Activated CD4-positive, alpha-beta T cell treated with anti-CD3 and anti-CD28 coated beads, Interleukin-2, Interleukin-6, amounts not matched to agents 100 ng/mL and 50 ng/mL, durations not matched to agents 16 hours and 8 hours (primary cell): ENCODE measurements around the gene RNF4.

Experiments
- DNase-seq: peaks from one replicate; pipeline ENCODE4 v3.0.0-alpha.2; 2020

Gene RNF4

DNA sequence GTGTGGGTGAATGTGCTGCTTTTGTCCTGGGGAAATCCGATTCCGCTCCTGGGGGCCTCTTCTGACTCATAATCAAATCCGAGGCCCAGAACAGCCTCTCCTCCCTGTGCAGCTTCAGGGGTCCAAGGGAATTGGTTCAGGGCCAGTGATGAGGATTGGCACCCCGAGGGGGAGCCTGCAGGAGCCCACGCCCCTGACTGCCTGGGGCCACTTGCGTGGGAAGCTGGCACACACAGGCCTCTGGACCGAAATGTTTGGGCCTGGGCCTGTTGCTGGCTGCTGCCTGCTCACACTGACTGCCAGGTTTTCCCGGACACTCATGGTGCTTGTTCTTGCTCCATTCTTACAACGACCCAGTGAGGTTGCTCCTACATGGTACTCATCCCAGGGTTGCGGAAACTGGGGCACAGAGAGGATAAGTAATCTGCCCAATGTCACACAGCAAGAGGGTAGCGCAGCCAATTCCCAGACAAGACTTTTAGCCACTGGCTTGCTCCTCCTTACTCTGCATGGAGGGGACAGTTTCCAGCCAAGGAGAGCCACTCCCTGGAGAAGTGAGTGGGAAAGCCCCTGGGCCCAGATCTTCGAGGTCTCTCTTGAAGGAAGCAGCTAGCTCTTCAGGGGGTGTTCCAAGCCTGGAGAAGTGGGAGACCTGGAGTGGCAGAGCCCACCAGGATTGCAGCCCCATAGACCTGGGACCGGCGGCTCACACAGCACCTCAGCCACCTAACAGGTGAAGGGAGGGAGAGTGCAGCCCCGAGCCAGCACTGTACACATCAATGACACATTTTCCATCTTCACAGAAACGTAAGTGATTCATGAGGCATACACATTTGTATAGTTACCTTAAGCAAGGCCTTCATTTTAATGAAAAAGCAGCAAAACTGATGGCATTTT lies 29.8 kb upstream of the RNF4 start:
- DNase-seq = no peak

DNA sequence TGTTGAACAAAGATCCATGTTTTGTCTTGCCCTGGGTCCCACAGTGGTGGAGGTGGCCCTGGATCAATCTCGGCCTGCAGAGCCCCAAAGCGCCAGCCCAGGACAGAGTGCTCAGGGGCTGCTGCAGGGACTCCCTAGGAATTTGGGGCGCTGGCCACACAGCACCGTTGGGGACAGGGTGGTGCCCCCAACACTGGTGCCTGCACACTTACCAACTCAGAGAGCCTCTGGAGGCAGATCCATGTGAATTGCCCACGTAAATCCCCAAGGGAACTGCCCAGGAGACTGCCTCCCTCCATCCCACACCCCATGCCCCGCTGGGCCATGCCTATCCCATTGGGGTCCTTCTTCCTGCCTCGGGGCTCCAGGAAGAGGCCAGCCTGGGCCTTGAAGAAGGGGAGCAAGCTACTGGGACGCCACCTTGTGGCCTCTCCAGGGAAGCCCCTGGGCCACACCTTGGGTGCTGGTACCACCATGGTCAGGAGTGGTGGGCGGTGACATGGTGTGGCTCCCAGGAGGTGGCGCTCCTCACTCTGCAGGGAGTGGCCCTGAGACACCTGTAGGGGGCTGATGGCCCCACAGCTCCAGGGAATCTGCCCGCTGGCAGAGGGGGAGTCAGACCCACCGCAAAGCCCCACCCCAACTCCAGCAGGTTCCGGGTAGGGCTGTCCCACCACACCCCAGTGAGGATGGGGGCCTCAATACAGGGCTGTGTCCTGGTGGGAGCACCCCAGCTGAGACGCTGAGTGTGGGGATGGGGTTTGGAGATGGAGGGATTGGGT lies 27.3 kb upstream of the RNF4 start:
- peak; percentile 85 for DNase-seq

DNA sequence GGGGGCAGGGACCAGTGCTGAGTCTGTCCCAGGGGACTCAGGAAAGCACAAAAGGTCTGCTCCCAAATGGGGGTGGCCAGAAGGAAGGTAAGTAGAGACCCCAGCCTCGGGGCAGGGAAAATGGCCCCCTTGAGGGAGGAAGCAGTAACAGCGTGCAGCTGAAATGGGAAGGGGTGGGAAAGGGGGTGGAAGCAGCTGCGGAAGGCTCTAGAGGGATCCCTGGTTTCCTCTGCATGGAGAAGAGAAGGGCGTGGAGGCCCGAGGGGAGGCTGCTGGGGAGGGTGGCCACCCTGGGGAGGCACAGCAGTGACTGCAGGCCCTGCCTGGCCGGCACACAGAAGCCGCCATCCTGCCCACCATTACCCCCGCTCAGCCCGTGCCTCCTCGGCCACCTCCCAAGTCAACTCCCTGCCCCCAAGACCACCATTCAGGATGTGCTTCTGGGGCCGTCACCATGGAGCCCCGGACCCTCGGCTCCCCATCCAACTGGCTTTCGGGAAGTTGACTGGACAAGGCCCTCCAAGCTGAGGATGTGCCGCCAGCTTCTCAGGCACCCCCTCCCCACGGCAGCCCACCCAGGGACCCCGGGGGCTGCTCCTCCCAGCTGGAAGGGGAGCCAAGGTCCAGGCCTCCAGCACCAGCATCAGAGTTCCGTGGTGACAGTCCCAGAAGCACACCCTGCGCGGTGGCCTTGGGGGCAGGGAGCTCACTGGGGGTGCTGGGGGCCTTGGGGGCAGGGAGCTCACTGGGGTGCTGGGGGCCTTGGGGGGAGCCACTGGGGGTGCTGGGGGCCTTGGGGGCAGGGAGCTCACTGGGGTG lies 26.5 kb upstream of the RNF4 start:
- no peak for DNase-seq

DNA sequence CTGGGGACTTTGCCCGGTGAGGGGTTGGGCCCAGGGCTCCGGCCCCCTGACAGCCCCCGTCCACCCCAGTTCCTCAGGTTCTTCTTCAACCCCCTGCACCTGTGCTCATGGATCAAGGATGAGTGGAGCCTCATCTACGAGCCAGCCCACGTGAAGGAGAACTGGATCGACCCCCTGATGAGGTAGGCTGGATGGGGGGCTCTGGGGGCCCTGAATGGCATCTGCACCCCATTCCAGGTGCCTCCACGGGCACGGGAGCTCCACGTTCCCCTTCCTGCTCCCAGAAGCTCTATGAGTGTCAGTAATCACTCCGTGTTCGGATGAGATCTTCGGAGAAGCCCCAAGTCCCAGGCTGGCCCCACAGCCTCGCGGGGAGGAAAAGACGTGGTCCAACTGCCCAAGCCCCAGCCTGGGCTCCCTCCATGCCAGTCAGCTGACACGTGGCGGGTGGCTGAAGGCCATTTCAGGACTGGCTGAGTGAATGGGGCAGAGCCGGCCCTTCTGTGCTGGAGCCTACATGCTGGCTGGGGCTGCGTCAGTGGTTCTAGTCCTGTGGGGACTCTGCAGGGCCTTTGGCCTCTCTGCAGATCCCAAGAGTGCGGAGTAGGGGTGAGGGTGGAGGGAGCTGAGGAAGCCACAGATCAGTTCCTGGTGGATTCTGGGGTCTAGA lies 25.7 kb upstream of the RNF4 start:
- DNase-seq = no peak

DNA sequence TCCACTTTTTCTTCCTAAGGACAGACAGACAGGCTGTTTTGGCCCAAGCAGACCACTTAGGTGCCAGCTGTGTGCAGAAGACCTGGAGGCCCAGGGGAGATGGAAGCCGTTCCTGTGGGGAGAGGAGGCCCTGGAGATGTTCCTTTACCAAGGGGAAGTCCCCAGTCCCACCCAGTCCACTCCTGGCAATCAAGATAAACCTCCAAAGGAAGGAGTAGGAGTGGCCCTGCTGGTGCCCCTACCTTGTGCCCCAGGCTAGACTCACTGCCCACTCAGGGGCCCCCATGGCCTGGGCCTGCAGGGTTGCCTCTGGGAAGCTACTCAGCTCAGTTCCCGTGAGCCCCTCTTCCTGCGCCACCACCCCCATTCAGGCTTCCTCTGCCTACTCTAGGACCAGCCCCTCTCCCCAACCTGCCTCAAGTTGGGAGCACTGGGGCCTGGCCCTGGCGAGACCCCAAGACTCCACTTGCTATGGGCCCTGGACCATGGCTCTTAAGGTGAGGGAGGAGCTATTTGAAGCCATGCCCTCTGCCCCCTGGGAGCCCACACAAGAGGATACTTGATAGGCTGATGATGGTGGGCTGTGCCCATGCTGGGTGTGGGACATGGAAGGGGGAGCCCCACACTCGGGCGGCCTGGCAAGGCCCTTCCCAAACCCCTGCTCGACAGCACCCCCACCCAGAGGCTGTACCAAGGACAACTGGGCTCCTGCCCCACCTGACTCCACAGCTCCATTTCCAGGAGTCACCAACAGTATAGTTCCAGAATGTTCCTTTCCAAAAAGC lies 24.8 kb upstream of the RNF4 start:
- no peak for DNase-seq

DNA sequence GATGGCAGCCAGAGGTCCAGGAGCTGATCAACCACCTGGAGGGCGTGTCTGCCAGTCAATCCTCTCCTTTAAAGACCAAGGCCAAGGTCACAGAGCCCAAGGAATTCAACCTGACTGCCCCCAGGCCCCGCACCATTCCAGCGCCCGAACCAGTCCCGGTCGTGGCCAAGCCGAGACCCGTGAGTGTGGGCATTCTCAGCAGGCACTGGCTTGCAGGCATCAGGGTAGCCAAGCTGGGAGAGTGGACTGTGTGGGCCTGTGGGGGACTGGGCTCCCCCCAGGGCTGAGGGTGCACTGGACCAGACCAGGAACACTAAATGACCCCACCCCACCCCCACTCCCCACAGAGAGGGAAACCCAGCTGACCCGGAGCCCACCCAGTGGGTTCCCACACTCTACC lies 23.8 kb upstream of the RNF4 start:
- no peak for DNase-seq

DNA sequence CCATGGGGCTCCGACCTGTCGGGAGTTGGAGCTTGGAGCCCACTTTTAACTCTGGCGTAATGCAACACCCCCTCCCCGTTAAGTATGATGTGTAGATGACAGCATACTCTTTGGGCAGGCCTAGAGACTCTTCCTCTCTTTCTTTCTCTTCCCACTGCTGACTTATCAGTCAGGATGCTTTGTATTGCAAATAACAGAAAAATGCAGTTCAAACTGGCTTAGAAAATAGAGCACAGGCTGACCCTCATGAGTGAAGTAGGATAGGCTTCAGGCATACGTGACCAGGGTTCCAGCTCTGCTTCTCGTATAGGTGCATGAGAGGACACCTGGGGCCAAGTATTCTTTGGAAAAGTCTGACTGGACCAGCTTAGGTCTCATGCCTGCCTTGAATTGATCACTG lies 23.3 kb upstream of the RNF4 start:
- no peak for DNase-seq

DNA sequence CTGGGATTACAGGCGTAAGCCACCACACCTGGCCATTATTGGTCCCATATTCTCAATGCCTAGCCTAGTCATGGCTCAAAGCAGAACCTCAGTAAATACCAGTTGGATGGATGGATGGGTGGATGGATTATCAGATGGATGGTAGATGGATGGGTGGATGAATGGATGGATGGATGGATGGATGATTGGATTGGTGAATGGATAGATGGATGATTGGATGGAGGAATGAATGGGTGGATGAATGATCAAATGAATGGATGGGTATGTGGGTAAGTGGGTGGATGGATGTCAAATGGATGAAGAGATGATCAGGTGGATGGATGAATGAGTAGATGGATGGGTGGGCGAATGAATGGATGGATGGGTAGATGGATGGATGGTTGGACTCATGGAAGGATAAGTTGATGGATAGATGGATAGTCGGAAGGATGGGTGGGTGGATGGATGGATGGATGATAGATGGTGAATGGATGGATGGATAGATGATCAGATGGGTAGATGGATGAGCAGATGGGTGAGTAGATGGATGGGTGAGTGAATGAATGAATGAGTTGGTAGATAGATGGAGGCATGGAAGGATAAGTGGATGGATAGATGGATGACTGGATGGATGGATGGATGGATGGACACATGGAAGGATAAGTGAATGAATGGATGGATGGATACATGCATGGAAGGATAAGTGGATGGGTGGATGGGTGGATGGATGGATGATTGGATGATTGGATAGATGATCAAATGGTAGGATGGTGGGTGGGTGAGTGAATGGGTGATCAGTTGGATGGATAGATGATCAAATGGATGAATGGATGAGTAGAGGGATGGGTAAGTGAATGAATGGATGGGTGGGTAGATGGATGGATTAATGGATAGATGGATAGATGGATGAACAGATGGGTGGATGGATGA lies 22.0 kb upstream of the RNF4 start:
- DNase-seq = no peak

DNA sequence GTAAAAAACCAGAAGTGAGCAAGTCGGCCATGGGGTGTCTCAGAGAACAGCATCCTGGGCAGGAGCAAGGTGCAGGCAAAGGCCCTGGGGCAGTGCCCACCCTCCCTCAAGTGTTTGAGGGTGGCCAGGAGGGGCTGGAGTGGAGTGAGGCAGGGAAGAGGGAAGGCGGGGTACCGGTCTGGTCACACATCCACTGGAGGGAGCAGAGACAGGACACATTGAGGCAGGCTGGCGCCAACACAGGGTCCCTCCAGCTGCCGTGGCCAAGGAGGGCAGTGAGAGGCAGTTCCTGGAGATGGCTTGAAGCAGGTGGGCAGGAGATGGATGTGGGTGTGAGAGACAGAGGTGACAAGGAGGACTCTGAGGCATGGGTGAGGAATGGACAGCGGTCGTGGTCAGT lies 20.3 kb upstream of the RNF4 start:
- DNase-seq = no peak

DNA sequence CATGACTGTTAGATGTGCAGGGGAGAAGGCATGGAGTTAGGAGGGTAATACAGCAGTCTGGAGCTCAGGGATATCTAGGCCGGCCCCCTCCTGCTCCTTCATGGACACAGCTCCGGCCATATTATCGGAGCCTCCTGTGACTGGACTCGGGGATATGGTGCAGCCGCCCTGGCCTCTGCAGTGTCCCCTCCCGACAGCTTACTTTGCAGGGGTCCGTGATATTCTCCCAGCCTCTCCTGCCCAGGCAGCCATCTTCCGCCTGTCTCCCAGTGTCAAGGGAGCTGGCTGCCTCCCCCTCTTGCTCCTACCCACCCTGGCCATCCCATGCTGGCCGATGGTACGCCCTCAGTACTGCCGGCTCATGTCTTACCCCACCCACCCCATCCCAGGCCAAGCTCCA lies 19.9 kb upstream of the RNF4 start:
- DNase-seq = no peak

DNA sequence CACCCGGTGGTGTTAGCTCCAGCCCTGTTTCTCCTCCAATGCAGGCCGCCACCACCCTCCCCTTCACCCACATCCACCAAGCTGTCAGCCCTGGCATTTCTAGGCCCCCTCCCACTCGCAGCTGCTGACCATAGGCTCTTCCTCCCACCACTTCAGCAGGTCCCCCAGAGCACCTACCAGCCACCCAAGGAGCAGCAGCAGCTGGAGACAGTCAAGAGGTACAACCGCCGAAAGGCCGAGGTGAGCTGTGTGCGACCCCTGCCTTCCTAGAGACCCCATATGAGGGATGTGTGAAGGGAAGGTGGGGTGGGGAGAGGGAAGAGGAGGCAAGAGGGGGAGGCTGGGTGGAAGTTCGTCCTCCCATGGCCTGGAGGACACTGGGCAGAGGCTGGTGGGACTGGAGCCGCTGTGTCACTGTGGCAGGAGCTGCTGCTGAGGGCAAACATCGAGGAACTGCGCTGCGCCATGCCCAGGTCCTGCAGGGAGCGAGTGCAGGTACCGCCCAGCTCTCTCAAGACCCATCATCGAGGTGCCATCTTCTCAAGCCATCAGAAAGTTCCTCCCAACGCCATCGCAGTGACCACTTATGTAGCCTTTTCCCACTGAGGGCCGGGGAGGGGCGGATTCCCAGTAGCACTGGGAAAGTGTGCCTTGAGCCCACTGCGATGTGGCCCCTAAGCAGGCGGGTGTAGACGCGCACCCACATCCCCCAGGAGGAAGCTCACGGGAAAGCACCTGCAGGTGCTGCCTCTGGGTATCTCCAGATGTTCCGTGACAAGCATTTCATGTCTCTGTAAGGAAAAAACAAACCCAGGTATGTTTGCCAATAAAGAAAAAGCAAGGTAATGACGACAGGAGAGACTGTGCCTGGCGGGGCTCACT lies 19.2 kb upstream of the RNF4 start:
- DNase-seq = no peak

DNA sequence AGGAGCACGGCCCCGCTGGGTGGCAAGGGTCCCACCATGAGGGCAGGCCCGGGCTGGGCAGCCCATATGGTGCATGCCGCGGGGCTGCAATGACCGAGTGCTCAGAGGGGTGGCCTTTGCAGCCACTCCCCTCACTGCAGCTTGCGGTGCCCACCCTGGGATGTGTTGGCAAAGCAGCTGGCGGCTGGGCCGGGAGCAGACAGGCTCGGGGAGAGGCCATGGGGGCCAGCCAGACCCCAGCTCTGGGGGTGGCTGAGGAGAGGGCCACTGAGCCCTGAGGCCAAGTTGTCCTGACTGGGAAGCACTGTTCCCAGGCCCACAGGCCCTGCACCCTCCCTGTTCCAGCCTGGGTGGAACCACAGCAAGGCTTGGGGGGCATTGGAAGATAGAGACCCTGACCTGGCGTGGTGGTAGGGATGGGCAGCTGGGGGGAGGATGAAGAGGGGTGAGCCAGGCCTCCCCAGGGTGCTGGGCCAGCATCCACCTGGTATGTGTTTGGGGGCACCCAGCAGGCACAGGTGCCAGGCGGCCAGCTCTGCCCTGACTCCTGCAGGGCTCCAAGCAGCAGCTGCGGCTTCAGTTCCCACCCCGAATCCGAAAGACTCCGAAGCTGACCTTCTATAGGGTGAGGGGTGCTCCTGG lies 18.4 kb upstream of the RNF4 start:
- no peak for DNase-seq

DNA sequence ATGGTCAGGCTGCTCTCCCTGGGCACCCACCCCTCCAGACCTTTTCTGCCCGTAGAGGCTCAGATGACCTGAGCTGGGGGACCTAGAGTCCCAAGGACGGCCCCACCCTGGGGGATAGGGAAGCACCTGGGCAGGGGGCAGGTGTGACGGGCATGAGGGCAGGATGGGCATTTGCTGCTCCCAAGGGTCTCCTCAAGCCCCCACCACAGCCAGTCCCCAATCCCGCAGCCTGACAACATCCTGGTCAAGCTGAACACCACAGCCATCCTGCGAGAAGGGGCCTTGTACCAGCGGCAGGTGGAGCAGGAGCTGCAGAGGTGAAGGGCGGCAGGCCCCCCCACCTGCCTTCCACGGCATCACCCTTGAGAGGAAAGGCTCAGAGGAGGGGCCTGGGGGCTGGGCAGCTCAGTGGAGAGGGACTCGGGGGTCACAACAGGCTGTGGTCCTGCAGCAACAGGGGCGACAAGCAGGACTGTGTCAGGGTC lies 17.8 kb upstream of the RNF4 start:
- no peak for DNase-seq

DNA sequence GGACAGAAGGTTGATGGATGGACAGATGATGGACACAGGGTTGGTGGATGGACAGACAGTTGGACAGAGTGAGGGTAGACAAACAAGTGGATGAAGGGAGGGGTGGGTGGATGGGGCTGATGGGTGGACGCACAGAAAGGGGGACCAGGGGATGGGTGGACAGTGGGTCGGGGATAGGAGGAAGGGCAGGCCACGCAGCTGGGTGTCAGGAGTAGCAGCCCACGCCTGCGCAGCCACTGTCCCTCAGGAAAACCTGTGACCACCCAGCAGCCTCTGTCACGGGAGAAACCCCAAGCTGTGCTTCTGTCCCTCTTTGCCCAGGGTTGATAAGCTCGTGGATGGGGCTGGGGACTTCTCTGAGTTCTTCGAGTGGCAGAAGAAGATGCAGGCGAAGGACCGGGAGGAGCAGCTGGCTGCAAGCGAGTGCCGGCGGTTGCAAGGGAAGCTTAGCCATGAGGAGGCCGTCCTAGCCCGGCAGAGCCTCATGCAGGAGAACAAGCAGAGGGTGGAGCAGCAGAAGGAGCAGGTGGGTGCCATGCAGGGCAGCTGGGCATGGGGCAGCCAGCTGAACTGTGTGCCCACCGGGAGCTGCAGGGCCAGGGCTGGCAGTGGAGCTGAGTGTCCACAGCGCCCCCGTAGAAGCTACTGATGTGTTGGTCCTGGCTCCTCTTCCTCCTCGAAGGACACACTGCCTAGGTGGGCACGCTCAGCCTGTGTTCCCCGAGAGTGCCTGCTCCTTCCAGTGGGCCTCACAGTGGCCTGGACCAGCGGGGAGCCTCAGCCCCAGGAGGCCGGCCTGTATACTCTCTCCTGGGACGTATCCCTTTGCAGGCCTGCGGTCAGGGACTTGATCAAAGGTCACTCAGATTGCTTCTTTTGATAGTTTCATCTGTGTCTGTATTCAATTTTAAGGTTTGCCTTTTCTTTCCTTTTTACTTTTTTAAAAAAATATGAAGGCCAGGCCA lies 16.8 kb upstream of the RNF4 start:
- no peak for DNase-seq

DNA sequence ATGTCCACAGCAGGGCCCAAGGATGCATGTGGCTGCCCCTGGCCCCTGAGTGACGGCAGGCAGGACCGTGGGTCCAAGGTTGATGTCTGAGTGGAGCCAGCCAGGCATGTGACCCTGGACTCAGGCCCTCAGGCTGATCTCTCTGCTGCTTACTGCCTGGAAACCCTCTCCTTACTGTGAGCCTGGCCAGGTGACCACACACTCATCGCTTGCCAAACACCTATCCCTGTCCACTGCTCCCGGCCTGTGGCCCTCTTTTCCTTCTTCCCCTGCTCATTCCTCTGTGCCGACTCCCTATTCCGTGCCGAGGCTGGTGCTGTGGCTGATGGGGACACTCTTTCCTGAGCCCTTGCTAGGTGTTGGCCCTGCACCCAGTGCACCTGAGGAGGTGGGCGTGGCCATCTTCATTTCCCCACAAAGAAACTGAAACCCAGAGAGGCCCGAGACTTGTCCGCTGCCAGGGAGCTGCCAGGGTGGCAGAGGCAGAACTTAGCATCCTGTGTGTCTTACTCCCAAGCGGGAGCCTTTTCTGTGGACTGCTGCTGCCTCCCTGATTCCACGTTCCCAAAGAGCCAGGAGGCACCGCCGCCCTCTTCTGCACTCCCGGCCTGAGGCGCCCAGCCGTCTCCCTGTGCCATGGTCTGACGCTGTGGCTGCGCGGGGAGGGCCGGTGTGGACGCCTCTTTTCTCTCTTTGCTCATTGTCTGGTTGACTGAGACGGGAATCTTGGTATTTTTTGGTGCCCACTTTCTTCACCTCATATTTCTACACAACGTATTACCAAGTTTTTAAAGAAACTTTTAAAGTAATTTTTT lies 11.2 kb upstream of the RNF4 start:
- no peak for DNase-seq

DNA sequence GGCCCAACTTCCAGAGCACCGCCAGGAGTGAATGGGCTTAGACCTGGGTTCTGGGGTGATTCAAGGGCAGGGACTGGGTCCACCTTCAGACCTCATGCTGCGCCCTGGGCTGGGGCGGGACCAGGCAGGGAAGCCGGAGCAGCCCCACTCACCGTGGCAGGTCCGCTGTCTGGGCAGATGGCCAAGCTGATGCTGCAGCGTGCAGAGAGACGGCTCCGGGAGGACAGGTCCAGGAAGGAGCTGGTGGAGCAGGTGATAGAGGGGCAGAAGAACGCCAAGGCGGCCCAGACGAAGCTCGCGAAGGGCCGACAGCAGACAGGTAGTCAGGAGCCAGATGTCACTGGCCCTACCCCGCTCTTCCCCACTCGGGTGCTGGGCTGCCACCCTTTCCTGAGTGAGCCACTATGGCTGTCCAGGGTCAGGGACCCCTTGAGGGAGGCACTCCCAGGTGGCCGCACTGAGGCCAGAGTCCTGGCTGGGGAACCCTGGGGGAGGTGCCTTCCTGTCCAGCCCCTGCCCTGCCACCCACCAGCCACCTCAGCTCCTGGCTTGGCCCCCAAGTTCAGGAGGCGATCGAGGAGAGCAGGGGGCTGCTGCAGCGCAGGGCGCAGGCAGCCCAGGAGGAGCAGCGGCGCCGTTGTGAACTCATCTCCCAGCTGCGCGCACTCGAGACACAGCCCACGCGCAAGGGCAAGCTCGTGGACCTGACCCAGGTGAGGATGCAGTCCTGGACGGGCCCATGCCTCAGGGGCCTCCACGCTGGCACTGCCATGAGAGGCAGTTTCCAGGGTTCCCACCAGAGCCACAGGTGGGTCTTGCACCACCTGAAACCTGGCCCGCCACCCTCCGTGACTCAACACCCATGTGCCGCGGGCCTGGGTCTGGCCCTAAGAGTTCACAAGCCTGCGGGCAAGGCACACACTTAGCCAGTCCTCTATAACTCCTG lies 10.1 kb upstream of the RNF4 start:
- no peak for DNase-seq
